OCI-LY1 (cell line): Measurements from ENCODE around the gene COPS7A.

ENCODE experiments used
- CTCF ChIP-seq: fragments of 200-600 bp; sonication (generic), shearing (Covaris generic); IDR thresholded peaks from 2 replicates; pipeline ENCODE4 v1.5.1; 2017; ENCODE audit warnings: mild to moderate bottlenecking, antibody characterized with exemption, low read length, moderate library complexity, mixed read lengths
- EZH2 ChIP-seq: fragments of 200-600 bp; sonication (generic), shearing (Covaris generic); IDR thresholded peaks from 2 replicates; pipeline ENCODE4 v1.8.0; 2017; ENCODE audit warnings: borderline replicate concordance, mixed run types, mild to moderate bottlenecking, antibody characterized with exemption, low read length, moderate library complexity, mixed read lengths

GRCh38 chr12:6729186-6729585 lies 5.3 kb downstream of the COPS7A start:
- no peak for TF ChIP-seq CTCF
- no peak for TF ChIP-seq EZH2
